Lower leg skin (tissue), 4 donors: ENCODE data around the gene SEMA3A. TPM values are rescaled to one million over a fixed set of nuclear protein-coding genes. Genes with fewer than 3 reads are reported as not detected.
"Not testable (repeated sequence)": the region's sequence is repeated elsewhere in the genome, so short reads cannot be mapped to it uniquely, and the experiment has no call there.

Source experiments
- DNase-seq, 2 donors: peaks; one replicate each; pipeline ENCODE4 v3.0.0-alpha.2; 2019; ENCODE audit warnings: low spot score in 2 of 2
- H3K4me3 ChIP-seq: fragments of 200-600 bp; sonication (generic); 2 replicates; pipeline ENCODE4 v1.5.1; 2017; ENCODE audit warnings: mild to moderate bottlenecking, low read depth; ENCODE audit not compliant: poor library complexity, severe bottlenecking
- POLR2A ChIP-seq, 2 donors: fragments of 450-650 bp; IDR thresholded peaks; one replicate each; pipeline ENCODE4 v1.6.1; 2016 to 2017; ENCODE audit warnings: antibody characterized with exemption in 2 of 2, mild to moderate bottlenecking in 1 of 2, moderate library complexity in 1 of 2
- WGBS, 2 donors: methylation state at CpG; one replicate each; pipeline ENCODE4 v1.1.5; 2018; 5-methylcytosine and 5-hydroxymethylcytosine counted together
- intact Hi-C: fragments of 100-400 bp; cut with DNase I; formaldehyde crosslinking; loops from one replicate; pipeline ENCODE4 v1.15.0; 2023; ENCODE audit warnings: low total_unique reads
- total RNA-seq, 4 donors: library from RNA; depleted of rRNA; stranded (reverse); fragments of >200 nt; gene quantifications; one replicate each; pipeline ENCODE4 v1.1.0, GENCODE V29; 2016
- TF ChIP-seq, protein P1 (sequence below), 3 donors: fragments of 450-650 bp; IDR thresholded peaks; one replicate each; pipeline ENCODE4 v1.5.1; 2016; ENCODE audit warnings: antibody characterized with exemption in 3 of 3, mild to moderate bottlenecking in 3 of 3, moderate library complexity in 2 of 3

The SEMA3A gene
- total RNA-seq, 4 donors from 2014 or later, result 0.19 to 1.6 (median 1.4) TPM

DNA sequence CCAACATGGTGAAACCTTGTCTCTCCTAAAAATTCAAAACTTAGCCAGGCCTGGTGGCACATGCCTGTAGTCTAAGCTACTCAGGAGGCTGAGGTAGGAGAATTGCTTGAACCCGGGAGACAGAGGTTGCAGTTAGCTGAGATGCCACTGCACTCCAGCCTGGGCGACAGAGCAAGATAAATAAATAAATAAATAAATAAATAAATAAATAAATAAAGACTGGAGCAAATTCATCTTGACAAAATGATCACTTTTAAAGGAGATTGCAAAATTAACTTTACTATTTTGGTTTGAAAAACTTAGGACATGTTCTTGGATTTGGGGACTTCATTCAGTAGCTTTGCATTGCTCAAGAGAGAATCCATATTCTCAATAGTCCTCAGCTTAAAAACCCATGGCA is 137.0 kb downstream of the SEMA3A start:
- no peak for TF ChIP-seq POLR2A (IDR thresholded peaks at IDR 0.05)
- TF ChIP-seq, protein P1, sequence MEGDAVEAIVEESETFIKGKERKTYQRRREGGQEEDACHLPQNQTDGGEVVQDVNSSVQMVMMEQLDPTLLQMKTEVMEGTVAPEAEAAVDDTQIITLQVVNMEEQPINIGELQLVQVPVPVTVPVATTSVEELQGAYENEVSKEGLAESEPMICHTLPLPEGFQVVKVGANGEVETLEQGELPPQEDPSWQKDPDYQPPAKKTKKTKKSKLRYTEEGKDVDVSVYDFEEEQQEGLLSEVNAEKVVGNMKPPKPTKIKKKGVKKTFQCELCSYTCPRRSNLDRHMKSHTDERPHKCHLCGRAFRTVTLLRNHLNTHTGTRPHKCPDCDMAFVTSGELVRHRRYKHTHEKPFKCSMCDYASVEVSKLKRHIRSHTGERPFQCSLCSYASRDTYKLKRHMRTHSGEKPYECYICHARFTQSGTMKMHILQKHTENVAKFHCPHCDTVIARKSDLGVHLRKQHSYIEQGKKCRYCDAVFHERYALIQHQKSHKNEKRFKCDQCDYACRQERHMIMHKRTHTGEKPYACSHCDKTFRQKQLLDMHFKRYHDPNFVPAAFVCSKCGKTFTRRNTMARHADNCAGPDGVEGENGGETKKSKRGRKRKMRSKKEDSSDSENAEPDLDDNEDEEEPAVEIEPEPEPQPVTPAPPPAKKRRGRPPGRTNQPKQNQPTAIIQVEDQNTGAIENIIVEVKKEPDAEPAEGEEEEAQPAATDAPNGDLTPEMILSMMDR (IDR thresholded peaks at IDR 0.05), result no peak
- 95% methylated on average over 2 of the region's 2 CpGs for WGBS, 2 donors
- DNase-seq, result no peak
- no peak overlapping the region for H3K4me3 ChIP-seq
- intact Hi-C loops, result no loop called here

DNA sequence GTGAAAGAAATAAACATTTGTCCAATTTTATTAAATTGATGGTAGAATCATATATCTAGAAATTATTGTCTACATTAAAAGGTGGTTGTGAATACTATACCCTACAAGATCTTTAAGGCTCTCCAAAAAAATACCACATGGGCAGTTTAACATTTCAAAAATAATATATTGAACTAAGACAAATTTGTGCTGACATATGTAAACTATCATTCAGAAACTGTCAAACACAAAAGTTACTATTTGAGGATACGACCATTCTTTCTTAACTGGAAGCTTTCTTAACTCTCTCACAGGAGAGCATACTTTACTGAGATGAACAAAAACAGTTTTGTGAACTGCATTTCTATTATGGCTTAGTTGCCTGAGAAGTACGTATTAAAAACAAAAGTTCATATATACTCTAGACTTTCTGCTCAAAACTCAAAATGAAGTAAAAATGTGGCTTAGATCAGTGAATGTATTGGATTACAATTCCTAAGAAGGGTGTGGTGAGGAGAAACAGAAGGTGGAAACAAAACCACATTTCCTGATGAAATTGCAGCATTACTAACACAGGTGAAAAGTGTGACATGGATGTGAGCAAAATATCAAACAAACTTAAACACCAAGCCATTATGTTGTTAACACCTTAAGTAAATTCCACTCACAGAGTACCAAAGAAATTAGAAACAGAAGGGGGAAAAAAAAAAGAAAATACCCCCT is 138.5 kb downstream of the SEMA3A start:
- intact Hi-C loops, result no loop called here
- DNase-seq, result no peak
- TF ChIP-seq, protein P1 (IDR thresholded peaks at IDR 0.05), result no peak
- TF ChIP-seq POLR2A (IDR thresholded peaks at IDR 0.05), result no peak
- H3K4me3 ChIP-seq, result no peak overlapping the region
- 67 to 83% methylated on average over 2 of the region's 2 CpGs for WGBS, 2 donors

DNA sequence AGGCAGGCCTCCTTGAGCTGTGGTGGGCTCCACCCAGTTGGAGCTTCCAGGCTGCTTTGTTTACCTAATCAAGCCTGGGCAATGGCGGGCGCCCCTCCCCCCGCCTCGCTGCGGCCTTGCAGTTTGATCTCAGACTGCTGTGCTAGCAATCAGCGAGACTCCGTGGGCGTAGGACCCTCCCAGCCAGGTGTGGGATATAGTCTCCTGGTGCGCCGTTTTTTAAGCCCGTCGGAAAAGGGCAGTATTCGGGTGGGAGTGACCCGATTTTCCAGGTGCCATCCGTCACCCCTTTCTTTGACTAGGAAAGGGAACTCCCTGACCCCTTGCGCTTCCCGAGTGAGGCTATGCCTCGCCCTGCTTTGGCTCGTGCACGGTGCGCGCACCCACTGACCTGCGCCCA is 139.4 kb downstream of the SEMA3A start:
- intact Hi-C loops, H3K4me3 ChIP-seq, DNase-seq: not testable (repeated sequence)
- 84 to 91% methylated on average over 23 of the region's 23 CpGs for WGBS, 2 donors

DNA sequence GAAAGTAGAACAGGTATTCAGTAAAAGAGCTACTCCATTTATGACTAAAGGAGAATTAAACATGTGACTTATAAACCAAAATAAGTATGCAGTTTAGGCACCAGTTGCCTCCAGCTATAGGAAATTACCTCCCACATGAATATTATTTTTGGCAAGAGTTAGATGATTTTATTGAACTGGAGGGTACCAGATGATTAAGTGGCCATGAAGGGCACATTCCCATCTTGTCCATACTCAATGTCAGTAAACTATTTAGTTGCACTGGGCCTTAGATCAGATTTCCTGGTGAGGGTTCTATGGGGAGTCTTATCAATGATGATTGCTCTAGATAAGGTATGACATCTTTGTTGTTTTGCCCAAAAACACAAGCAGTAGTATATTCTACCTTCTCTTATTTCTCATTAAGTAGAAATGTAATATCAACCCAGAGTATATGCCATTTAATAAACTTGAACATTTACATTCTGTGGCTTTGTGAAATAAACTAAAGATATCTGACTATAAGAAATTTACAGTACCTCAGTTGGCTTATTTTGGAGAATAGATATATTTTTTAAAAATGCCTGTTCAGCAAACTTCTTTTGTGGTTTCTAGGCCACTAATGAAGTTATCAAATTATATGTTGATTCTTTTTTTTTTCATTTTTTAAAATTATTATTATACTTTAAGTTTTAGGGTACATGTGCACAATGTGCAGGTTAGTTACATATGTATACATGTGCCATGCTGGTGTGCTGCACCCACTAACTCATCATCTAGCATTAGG is 145.3 kb downstream of the SEMA3A start:
- intact Hi-C loops, result no loop called here
- H3K4me3 ChIP-seq, result no peak overlapping the region
- DNase-seq, result no peak
- TF ChIP-seq POLR2A (IDR thresholded peaks at IDR 0.05), result no peak
- TF ChIP-seq, protein P1 (IDR thresholded peaks at IDR 0.05), result no peak

DNA sequence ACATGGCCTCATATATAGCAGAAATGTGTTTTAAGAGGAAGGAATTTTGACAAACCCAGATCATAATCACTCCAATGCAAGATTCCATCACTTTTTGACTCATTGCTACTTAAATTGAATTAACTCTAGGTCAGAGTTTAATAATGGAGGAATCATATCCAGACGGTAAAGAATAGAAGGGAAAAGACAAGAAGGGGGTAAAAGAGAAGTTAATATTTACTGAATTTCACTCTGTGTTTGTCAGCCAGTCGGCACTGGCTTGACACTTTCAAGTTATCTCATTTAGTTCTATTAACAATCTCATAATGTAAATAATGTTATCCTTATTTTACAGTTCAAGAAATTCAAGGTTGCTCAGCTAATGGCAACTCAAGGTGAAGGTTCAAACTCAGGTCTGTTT is 147.5 kb downstream of the SEMA3A start:
- 79 to 84% methylated on average over 2 of the region's 2 CpGs for WGBS, 2 donors
- DNase-seq, result no peak

DNA sequence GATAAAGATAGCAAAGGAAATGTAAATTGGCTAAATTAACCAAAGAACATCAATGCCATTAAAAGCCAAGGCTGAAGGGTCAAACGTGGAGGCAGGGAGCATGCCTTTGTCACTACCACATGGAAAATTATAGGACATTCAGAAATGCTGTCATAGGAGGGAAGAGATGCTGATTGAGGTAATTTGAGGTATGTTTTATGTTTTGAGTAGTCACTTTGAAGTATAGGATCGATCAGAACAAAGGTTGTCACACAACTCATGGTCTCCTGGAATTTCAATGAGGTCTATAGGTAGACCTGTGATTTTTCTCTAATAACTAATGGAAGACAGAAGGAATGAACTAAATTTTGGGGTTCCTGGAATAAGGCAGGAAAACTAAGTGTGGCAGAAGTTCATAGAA is 149.8 kb downstream of the SEMA3A start:
- intact Hi-C loops, result no loop called here
- TF ChIP-seq, protein P1 (IDR thresholded peaks at IDR 0.05), result no peak
- TF ChIP-seq POLR2A (IDR thresholded peaks at IDR 0.05), result no peak
- 69 to 78% methylated on average over 2 of the region's 2 CpGs for WGBS, 2 donors
- no peak for DNase-seq
- H3K4me3 ChIP-seq, result no peak overlapping the region

More for the DNA sequence above, 147.5 kb downstream of the SEMA3A start:
- no peak for TF ChIP-seq POLR2A (IDR thresholded peaks at IDR 0.05)
- TF ChIP-seq, protein P1 (IDR thresholded peaks at IDR 0.05), result no peak
- intact Hi-C loops, result no loop called here
- H3K4me3 ChIP-seq, result no peak overlapping the region
